Left ventricle myocardium inferior (tissue), 1 donor: Measurements from ENCODE around the gene COMTD1. TPM values are rescaled to one million over a fixed set of nuclear protein-coding genes. Genes with fewer than 3 reads are reported as not detected.
A peak's percentile ranks its signal among the peaks of the same experiment; 100 is the strongest.

Experiments
- DNase-seq: peaks from one replicate; pipeline ENCODE4 v3.0.0-alpha.2; 2020
- H3K27ac ChIP-seq: fragments of 200-600 bp; replicated peaks from 2 replicates; pipeline ENCODE4 v1.8.0; 2021
- H3K27me3 ChIP-seq: fragments of 200-600 bp; 2 replicates; pipeline ENCODE4 v1.8.0; 2021; ENCODE audit warnings: low read depth
- H3K36me3 ChIP-seq: fragments of 200-600 bp; 2 replicates; pipeline ENCODE4 v1.8.0; 2021
- H3K4me1 ChIP-seq: fragments of 200-600 bp; 2 replicates; pipeline ENCODE4 v1.8.0; 2021
- H3K4me3 ChIP-seq: fragments of 200-600 bp; 2 replicates; pipeline ENCODE4 v1.8.0; 2021; ENCODE audit warnings: mild to moderate bottlenecking, moderate library complexity
- H3K9me3 ChIP-seq: fragments of 200-600 bp; replicated peaks from 2 replicates; pipeline ENCODE4 v1.8.0; 2021
- intact Hi-C: fragments of 100-400 bp; cut with micrococcal nuclease; formaldehyde crosslinking; loops from one replicate; pipeline ENCODE4 v1.11.0; 2022
- total RNA-seq: library from RNA; stranded (reverse); fragmentation: NEBNext Ultra II Directional; extraction: Animal tissue kit (Norgen Biotek cat#: 25700); gene quantifications from one replicate; pipeline ENCODE4 v1.2.1, GENCODE V29; 2021
- TF ChIP-seq, protein P1 (sequence below): fragments of 200-600 bp; IDR thresholded peaks from 2 replicates; pipeline ENCODE4 v1.8.0; 2021; ENCODE audit warnings: antibody characterized with exemption, mild to moderate bottlenecking, borderline replicate concordance
- donor health status: DM: no; HTN: yes; CAD: no; lungs with severe emphysema.

The COMTD1 gene
- total RNA-seq, 1 donor from 2014 or later, result 29.0 TPM

DNA sequence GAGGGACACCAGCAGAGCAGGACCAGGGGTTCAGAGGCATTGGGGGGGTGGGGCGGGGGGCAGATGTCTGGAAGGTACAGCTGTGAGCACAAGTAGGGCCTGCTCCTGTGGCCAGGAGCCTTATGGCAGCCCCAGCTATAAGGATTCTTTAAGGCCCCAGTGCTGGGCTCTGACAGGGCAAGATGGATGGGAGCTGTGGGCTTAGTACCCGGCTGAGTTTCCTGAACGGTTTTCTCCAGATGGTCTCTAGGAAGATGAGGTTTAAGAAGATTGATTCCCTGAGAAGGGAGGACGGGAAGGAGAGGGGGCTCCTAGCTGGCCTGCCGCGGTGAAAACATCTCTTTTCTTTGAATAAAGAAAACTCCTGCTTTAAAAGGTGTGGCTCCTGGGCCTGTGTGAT is 30.1 kb upstream of the COMTD1 start:
- Histone ChIP-seq H3K4me1 (peaks cover 5% of the 10 kb centered on the region), H3K36me3 (no peaks in the 10 kb centered on the region), H3K27ac (no peak overlapping the region), H3K4me3 (no peak overlapping the region), H3K27me3 (no peaks in the 10 kb centered on the region), H3K9me3 (peaks cover 5% of the 10 kb centered on the region)
- TF ChIP-seq, protein P1, sequence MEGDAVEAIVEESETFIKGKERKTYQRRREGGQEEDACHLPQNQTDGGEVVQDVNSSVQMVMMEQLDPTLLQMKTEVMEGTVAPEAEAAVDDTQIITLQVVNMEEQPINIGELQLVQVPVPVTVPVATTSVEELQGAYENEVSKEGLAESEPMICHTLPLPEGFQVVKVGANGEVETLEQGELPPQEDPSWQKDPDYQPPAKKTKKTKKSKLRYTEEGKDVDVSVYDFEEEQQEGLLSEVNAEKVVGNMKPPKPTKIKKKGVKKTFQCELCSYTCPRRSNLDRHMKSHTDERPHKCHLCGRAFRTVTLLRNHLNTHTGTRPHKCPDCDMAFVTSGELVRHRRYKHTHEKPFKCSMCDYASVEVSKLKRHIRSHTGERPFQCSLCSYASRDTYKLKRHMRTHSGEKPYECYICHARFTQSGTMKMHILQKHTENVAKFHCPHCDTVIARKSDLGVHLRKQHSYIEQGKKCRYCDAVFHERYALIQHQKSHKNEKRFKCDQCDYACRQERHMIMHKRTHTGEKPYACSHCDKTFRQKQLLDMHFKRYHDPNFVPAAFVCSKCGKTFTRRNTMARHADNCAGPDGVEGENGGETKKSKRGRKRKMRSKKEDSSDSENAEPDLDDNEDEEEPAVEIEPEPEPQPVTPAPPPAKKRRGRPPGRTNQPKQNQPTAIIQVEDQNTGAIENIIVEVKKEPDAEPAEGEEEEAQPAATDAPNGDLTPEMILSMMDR, result no peak
- intact Hi-C loops, result no loop called here
- DNase-seq, result no peak

- Histone ChIP-seq H3K27me3 (no peaks in the 10 kb centered on the region), H3K4me1 (peaks cover 5% of the 10 kb centered on the region), H3K4me3 (no peak overlapping the region), H3K9me3 (peaks cover 10% of the 10 kb centered on the region), H3K27ac (no peak overlapping the region), H3K36me3 (no peaks in the 10 kb centered on the region)
- peak; percentile 22 for DNase-seq
- intact Hi-C loops, result no loop called here
- TF ChIP-seq, protein P1, result no peak
These were observed 28.0 kb upstream of the COMTD1 start for GRCh38 chr10:75263806-75264205.

- Histone ChIP-seq H3K27ac (no peak overlapping the region), H3K4me1 (peaks cover 5% of the 10 kb centered on the region), H3K9me3 (peaks cover 10% of the 10 kb centered on the region), H3K27me3 (no peaks in the 10 kb centered on the region), H3K36me3 (no peaks in the 10 kb centered on the region), H3K4me3 (no peak overlapping the region)
- intact Hi-C loops, result no loop called here
- TF ChIP-seq, protein P1, result no peak
- no peak for DNase-seq
These were observed 26.3 kb upstream of the COMTD1 start for GRCh38 chr10:75261813-75262705.

DNA sequence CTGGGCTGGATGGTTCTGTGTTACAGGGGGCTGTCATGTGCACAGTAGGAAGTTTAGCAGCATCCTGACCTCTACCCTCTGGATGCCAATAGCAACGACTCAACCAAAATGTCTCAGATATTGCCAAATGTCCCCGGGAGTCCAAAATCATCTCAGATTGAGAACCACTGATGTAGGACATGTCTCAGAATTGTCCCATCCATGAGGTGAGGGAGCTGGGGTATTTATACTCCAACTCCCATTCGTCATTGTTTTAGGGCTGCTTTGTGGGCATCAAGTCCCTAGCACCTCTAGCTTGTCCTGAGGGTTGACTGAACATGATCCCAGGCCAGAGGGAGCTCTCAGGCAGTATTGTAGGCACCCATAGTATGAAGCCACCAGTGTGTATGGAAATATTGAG is 25.2 kb upstream of the COMTD1 start:
- TF ChIP-seq, protein P1, result no peak
- intact Hi-C loops, result no loop called here
- Histone ChIP-seq H3K36me3 (no peaks in the 10 kb centered on the region), H3K27me3 (no peaks in the 10 kb centered on the region), H3K4me1 (peaks cover 5% of the 10 kb centered on the region), H3K4me3 (no peak overlapping the region), H3K9me3 (peaks cover 10% of the 10 kb centered on the region), H3K27ac (no peak overlapping the region)
- DNase-seq, result no peak

- Histone ChIP-seq H3K4me1 (no peaks in the 10 kb centered on the region), H3K4me3 (no peak overlapping the region), H3K9me3 (peaks cover 36% of the 10 kb centered on the region), H3K36me3 (no peaks in the 10 kb centered on the region), H3K27ac (no peak overlapping the region), H3K27me3 (no peaks in the 10 kb centered on the region)
- intact Hi-C loops, result no loop called here
- DNase-seq, result no peak
- TF ChIP-seq, protein P1, result no peak
These were observed 19.0 kb upstream of the COMTD1 start for GRCh38 chr10:75254739-75255138.
